HepG2 (cell line): ENCODE results near the gene JPH4. TPM values are rescaled to one million over a fixed set of nuclear protein-coding genes. Genes with fewer than 3 reads are reported as not detected.

Experiments used
- CAMTA2 ChIP-seq: sonication (generic); formaldehyde crosslinking; IDR thresholded peaks from 2 replicates; pipeline ENCODE4 v1.4.0; 2020; ENCODE audit warnings: mild to moderate bottlenecking, missing genetic modification reagents, borderline replicate concordance
- CBX5 ChIP-seq: sonication (generic); formaldehyde crosslinking; IDR thresholded peaks from 2 replicates; pipeline ENCODE4 v1.4.0; 2020; ENCODE audit warnings: missing genetic modification reagents, borderline replicate concordance
- ETV6 ChIP-seq: sonication (generic); formaldehyde crosslinking; conservative IDR thresholded peaks from 2 replicates; pipeline ENCODE4 v1.4.0; 2020; ENCODE audit warnings: missing genetic modification reagents
- HNF4G ChIP-seq, 2 experiments: sonication (generic) in 1 of 2; formaldehyde crosslinking in 1 of 2; IDR thresholded peaks; 2 replicates each; pipeline versions ENCODE4 v1.4.0 to v1.6.1; 2011 to 2020; ENCODE audit warnings: borderline replicate concordance in 2 of 2, low read depth in 2 of 2, mild to moderate bottlenecking in 2 of 2, low read length in 1 of 2, missing genetic modification reagents in 1 of 2, moderate library complexity in 1 of 2
- LBX2 ChIP-seq: sonication (generic); formaldehyde crosslinking; IDR thresholded peaks from 2 replicates; pipeline ENCODE4 v1.5.0; 2020; ENCODE audit warnings: missing genetic modification reagents, mild to moderate bottlenecking, borderline replicate concordance
- MXD3 ChIP-seq: IDR thresholded peaks from 2 replicates; pipeline ENCODE4 v1.6.1; 2016; ENCODE audit warnings: mild to moderate bottlenecking, missing biosample characterization, missing genetic modification reagents
- PAF1 ChIP-seq: IDR thresholded peaks from 2 replicates; pipeline ENCODE4 v1.6.1; 2016; ENCODE audit warnings: missing genetic modification reagents, missing compliant biosample characterization
- RBFOX2 ChIP-seq: fragments of 200-400 bp; formaldehyde crosslinking; IDR thresholded peaks from 2 replicates; pipeline ENCODE4 v1.6.1; 2017; ENCODE audit warnings: low read depth, mild to moderate bottlenecking, low read length
- TEAD3 ChIP-seq: optimal IDR thresholded peaks from 2 replicates; pipeline ENCODE3; 2016; ENCODE audit warnings: borderline replicate concordance
- ZFP37 ChIP-seq: sonication (generic); formaldehyde crosslinking; IDR thresholded peaks from 2 replicates; pipeline ENCODE4 v1.4.0; 2020; ENCODE audit warnings: missing genetic modification reagents, borderline replicate concordance
- ZFY ChIP-seq: sonication (generic); formaldehyde crosslinking; IDR thresholded peaks from 2 replicates; pipeline ENCODE4 v1.4.0; 2020; ENCODE audit warnings: missing genetic modification reagents
- ZNF503 ChIP-seq: sonication (generic); formaldehyde crosslinking; IDR thresholded peaks from 2 replicates; pipeline ENCODE4 v1.4.0; 2020; ENCODE audit warnings: missing genetic modification reagents
- ZNF513 ChIP-seq: sonication (generic); formaldehyde crosslinking; conservative IDR thresholded peaks from 2 replicates; pipeline ENCODE4 v1.5.0; 2020; ENCODE audit warnings: missing genetic modification reagents
- ZNF605 ChIP-seq: sonication (generic); formaldehyde crosslinking; IDR thresholded peaks from 2 replicates; pipeline ENCODE4 v1.8.0; 2022; ENCODE audit warnings: mild to moderate bottlenecking, missing genetic modification reagents
- ZNF619 ChIP-seq: sonication (generic); formaldehyde crosslinking; IDR thresholded peaks from 2 replicates; pipeline ENCODE4 v1.4.0; 2020; ENCODE audit warnings: mild to moderate bottlenecking, missing genetic modification reagents
- ZNF7 ChIP-seq: IDR thresholded peaks from 2 replicates; pipeline ENCODE4 v1.6.1; 2016; ENCODE audit warnings: missing biosample characterization, missing genetic modification reagents
- polyA plus RNA-seq, 8 experiments: library from polyadenylated mRNA; depleted of rRNA in 3 of 8; stranded (reverse) in 7 of 8; unstranded in 1 of 8; fragments of >200 nt; fragmentation: Illumina TruSeq in 4 of 8; extraction: Trizol in 4 of 8; gene quantifications; 2 replicates each; pipeline versions ENCODE4 v1.2.1 to v1.2.3, GENCODE V29; 2011 to 2016; ENCODE audit warnings: low read depth in 4 of 8, missing spikeins in 1 of 8, mixed read lengths in 1 of 8; ENCODE audit not compliant: insufficient read depth in 1 of 8
- total RNA-seq, 5 experiments: library from RNA; depleted of rRNA; stranded (reverse); fragments of >200 nt; fragmentation: Illumina TruSeq; extraction: Trizol; gene quantifications; 2 replicates each; pipeline ENCODE4 v1.2.3, GENCODE V29; 2016; ENCODE audit warnings: low read depth in 1 of 5
- TF ChIP-seq, protein P1 (sequence below): sonication (generic); formaldehyde crosslinking; conservative IDR thresholded peaks from 2 replicates; pipeline ENCODE4 v1.4.0; 2020; ENCODE audit warnings: missing genetic modification reagents
- TF ChIP-seq, protein P2 (sequence below): sonication (generic); formaldehyde crosslinking; IDR thresholded peaks from 2 replicates; pipeline ENCODE4 v1.4.0; 2020; ENCODE audit warnings: mild to moderate bottlenecking, missing genetic modification reagents

The JPH4 gene
- total and polyA plus RNA-seq, 2 of the 13 experiments (the other 11 are each of a cell fraction or from before 2014, with no cell fraction given), result 0.08 to 0.22 TPM

- TF ChIP-seq ETV6 (0 out of 2 replicates have a peak, but pooled peaks have one; percentile 40), ZNF605 (CRISPR knock-in tag) (peak; percentile 43), MXD3 (CRISPR knock-in tag) (0 out of 2 replicates have a peak, but pooled peaks have one; percentile 17), ZNF619 (CRISPR knock-in tag) (peak; percentile 91; the same call in 1 of the 2 replicates), ZNF503 (no peak), CBX5 (CRISPR knock-in tag) (peak; percentile 48; the same call in 1 of the 2 replicates), HNF4G (IDR thresholded peaks at IDR 0.05; ENCODE audit: borderline replicate concordance, low read depth, low read length) (no peak; the same call in 1 of the 2 replicates), HNF4G (CRISPR knock-in tag; IDR thresholded peaks at IDR 0.05; ENCODE audit: borderline replicate concordance, low read depth) (0 out of 2 replicates have a peak, but pooled peaks have one; percentile 38), CAMTA2 (CRISPR knock-in tag) (no peak), ZFY (CRISPR knock-in tag) (no peak), ZNF513 (CRISPR knock-in tag) (0 out of 2 replicates have a peak, but pooled peaks have one; percentile 6), ZNF7 (no peak), TEAD3 (CRISPR knock-in tag) (no peak), PAF1 (CRISPR knock-in tag) (0 out of 2 replicates have a peak, but pooled peaks have one; percentile 23), RBFOX2 (0 out of 2 replicates have a peak, but pooled peaks have one; percentile 32), ZFP37 (CRISPR knock-in tag) (peak; percentile 31; the same call in 1 of the 2 replicates), LBX2 (CRISPR knock-in tag) (0 out of 2 replicates have a peak, but pooled peaks have one; percentile 16)
- TF ChIP-seq, protein P1, sequence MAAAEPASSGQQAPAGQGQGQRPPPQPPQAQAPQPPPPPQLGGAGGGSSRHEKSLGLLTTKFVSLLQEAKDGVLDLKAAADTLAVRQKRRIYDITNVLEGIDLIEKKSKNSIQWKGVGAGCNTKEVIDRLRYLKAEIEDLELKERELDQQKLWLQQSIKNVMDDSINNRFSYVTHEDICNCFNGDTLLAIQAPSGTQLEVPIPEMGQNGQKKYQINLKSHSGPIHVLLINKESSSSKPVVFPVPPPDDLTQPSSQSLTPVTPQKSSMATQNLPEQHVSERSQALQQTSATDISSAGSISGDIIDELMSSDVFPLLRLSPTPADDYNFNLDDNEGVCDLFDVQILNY (CRISPR knock-in tag), result peak; percentile 14; the same call in 1 of the 2 replicates
- TF ChIP-seq, protein P2, sequence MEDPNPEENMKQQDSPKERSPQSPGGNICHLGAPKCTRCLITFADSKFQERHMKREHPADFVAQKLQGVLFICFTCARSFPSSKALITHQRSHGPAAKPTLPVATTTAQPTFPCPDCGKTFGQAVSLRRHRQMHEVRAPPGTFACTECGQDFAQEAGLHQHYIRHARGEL (CRISPR knock-in tag), result peak; percentile 86; the same call in 1 of the 2 replicates
These were observed 21.7 kb downstream of the JPH4 start (continued) for GRCh38 chr14:23556700-23557440.
